HepG2 (cell line): ENCODE results near the gene ZCCHC24. TPM values are rescaled to one million over a fixed set of nuclear protein-coding genes. Genes with fewer than 3 reads are reported as not detected.

Experiments used
- ATAC-seq: fragments of 200-7000 bp; cut with Tn5 transposase; 3 replicates; pipeline ENCODE4 v1.9.1; 2020; ENCODE audit warnings: mild to moderate bottlenecking, moderate library complexity
- BruUV-seq: library from RNA; stranded (reverse); fragments of 400-500 nt; replicated peaks from 2 replicates; lab custom pipeline; 2021; lab: Mats Ljungman, UMichigan
- CTCF ChIA-PET: fragments of 300-600 bp; formaldehyde crosslinking; extraction: SDS; loops from one replicate; lab custom pipeline; 2021; ENCODE audit warnings: low total read pairs, inconsistent platforms, low intra/inter-chr PET ratio; lab: Yijun Ruan, JAX
- POLR2A ChIA-PET: fragments of 350-600 bp; sonication (Branson Sonifier 250); formaldehyde crosslinking; loops from one replicate; lab custom pipeline; 2020; ENCODE audit warnings: antibody characterized with exemption, inconsistent platforms; lab: Yijun Ruan, JAX
- DNase-seq: peaks from one replicate; pipeline ENCODE4 v3.0.0-alpha.2; 2015; ENCODE audit warnings: low spot score
- FAIRE-seq: peaks from 3 replicates; lab custom pipeline; 2011; peaks lifted over from hg19 to GRCh38; lab: Jason Lieb, UNC
- H2AFZ ChIP-seq: one replicate; pipeline ENCODE4 v1.6.1; 2011; ENCODE audit warnings: low read length, inconsistent platforms
- H3K27ac ChIP-seq: fragments of 300-600 bp; 3 replicates; pipeline ENCODE4 v1.8.0; 2011; ENCODE audit warnings: mixed run types, mild to moderate bottlenecking, mixed read lengths, low read length, inconsistent platforms; ENCODE audit not compliant: insufficient read depth; ENCODE audit errors: extremely low read length
- H3K27me3 ChIP-seq, 2 experiments: fragments of 200-600 bp in 1 of 2; 2 replicates in 1 of 2; 3 replicates in 1 of 2; pipeline versions ENCODE4 v1.6.0 to v1.8.0; 2011; ENCODE audit warnings: low read length in 2 of 2, mild to moderate bottlenecking in 2 of 2, moderate library complexity in 2 of 2, inconsistent platforms in 1 of 2; ENCODE audit not compliant: insufficient read depth in 2 of 2, control insufficient read depth in 1 of 2
- H3K36me3 ChIP-seq, 2 experiments: fragments of 200-600 bp in 1 of 2; replicated peaks in 1 of 2; 2 replicates in 1 of 2; 3 replicates in 1 of 2; pipeline versions ENCODE4 v1.5.1 to v1.8.0; 2011; ENCODE audit warnings: low read length in 2 of 2, inconsistent platforms in 1 of 2; ENCODE audit not compliant: insufficient read depth in 2 of 2, control insufficient read depth in 1 of 2
- H3K4me1 ChIP-seq: 2 replicates; pipeline ENCODE4 v1.5.1; 2012; ENCODE audit warnings: low read length, inconsistent platforms; ENCODE audit not compliant: insufficient read depth
- H3K4me2 ChIP-seq: 2 replicates; pipeline ENCODE4 v1.6.0; 2011; ENCODE audit warnings: low read depth, low read length, inconsistent platforms
- H3K4me3 ChIP-seq, 3 experiments: fragments of 200-600 bp in 1 of 3; sonication (generic), shearing (Covaris generic) in 1 of 3; replicated peaks in 1 of 3; 2 replicates each; pipeline ENCODE4 v1.5.1; 2011 to 2016; ENCODE audit warnings: low read length in 3 of 3, inconsistent platforms in 2 of 3, low read depth in 2 of 3, mild to moderate bottlenecking in 2 of 3, control low read depth in 1 of 3, mixed read lengths in 1 of 3; ENCODE audit not compliant: insufficient read depth in 1 of 3
- H3K79me2 ChIP-seq: one replicate; pipeline ENCODE4 v1.6.1; 2011; ENCODE audit warnings: low read length, inconsistent platforms; ENCODE audit not compliant: insufficient read depth
- H3K9ac ChIP-seq: 2 replicates; pipeline ENCODE4 v1.6.0; 2011; ENCODE audit warnings: mild to moderate bottlenecking, low read depth, low read length, inconsistent platforms; ENCODE audit not compliant: insufficient read depth
- H3K9me3 ChIP-seq: 2 replicates; pipeline ENCODE4 v1.5.1; 2012; ENCODE audit warnings: mild to moderate bottlenecking, low read length
- H4K20me1 ChIP-seq: 2 replicates; pipeline ENCODE4 v1.6.0; 2011; ENCODE audit warnings: inconsistent platforms, mild to moderate bottlenecking, low read length, moderate library complexity; ENCODE audit not compliant: insufficient read depth
- DNMT3B ChIP-seq: conservative IDR thresholded peaks from 2 replicates; pipeline ENCODE4 v1.6.1; 2016; ENCODE audit warnings: missing biosample characterization, control low read depth
- FOSL2 ChIP-seq: sonication (generic); formaldehyde crosslinking; IDR thresholded peaks from 2 replicates; pipeline ENCODE4 v1.4.0; 2020; ENCODE audit warnings: missing genetic modification reagents
- NCOA2 ChIP-seq: sonication (generic); formaldehyde crosslinking; IDR thresholded peaks from 2 replicates; pipeline ENCODE4 v1.8.0; 2022; ENCODE audit warnings: inconsistent platforms
- NR1H2 ChIP-seq: sonication (generic); formaldehyde crosslinking; IDR thresholded peaks from 2 replicates; pipeline ENCODE4 v1.8.1; 2022; ENCODE audit warnings: low read depth, missing genetic modification reagents, borderline replicate concordance
- PPARG ChIP-seq: conservative IDR thresholded peaks from 2 replicates; pipeline ENCODE4 v1.6.1; 2016; ENCODE audit warnings: missing biosample characterization, missing genetic modification reagents
- REXO4 ChIP-seq: sonication (generic); formaldehyde crosslinking; IDR thresholded peaks from 2 replicates; pipeline ENCODE4 v1.8.0; 2022; ENCODE audit warnings: missing genetic modification reagents, mild to moderate bottlenecking, borderline replicate concordance
- RXRB ChIP-seq: IDR thresholded peaks from 2 replicates; pipeline ENCODE4 v1.6.1; 2016; ENCODE audit warnings: borderline replicate concordance, missing genetic modification reagents, missing compliant biosample characterization
- SAP130 ChIP-seq: IDR thresholded peaks from 2 replicates; pipeline ENCODE4 v1.6.1; 2016; ENCODE audit warnings: low read depth
- STAG1 ChIP-seq: sonication (generic); formaldehyde crosslinking; IDR thresholded peaks from 2 replicates; pipeline ENCODE4 v1.4.0; 2020; ENCODE audit warnings: missing genetic modification reagents
- ZNF451 ChIP-seq: sonication (generic); formaldehyde crosslinking; IDR thresholded peaks from 2 replicates; pipeline ENCODE4 v1.5.0; 2020; ENCODE audit warnings: mild to moderate bottlenecking, missing genetic modification reagents
- WGBS: methylation state at CpG from one replicate; pipeline ENCODE4 v1.1.6; 2017; ENCODE audit warnings: low lambda C conversion rate; 5-methylcytosine and 5-hydroxymethylcytosine counted together
- in situ Hi-C: cut with HindIII; loops from 2 replicates; pipeline ENCODE4 v1.10.0; 2017; ENCODE audit warnings: low pct_unique_long_range_greater_than_20kb; ENCODE audit not compliant: extremely low pct_ligation_motif_present
- intact Hi-C: fragments of 100-400 bp; cut with micrococcal nuclease; formaldehyde crosslinking; loops from one replicate; pipeline ENCODE4 v1.10.0; 2022; ENCODE audit not compliant: unreplicated experiment
- polyA plus RNA-seq, 8 experiments: library from polyadenylated mRNA; depleted of rRNA in 3 of 8; stranded (reverse) in 7 of 8; unstranded in 1 of 8; fragments of >200 nt; fragmentation: Illumina TruSeq in 4 of 8; extraction: Trizol in 4 of 8; gene quantifications; 2 replicates each; pipeline versions ENCODE4 v1.2.1 to v1.2.3, GENCODE V29; 2011 to 2016; ENCODE audit warnings: low read depth in 4 of 8, missing spikeins in 1 of 8, mixed read lengths in 1 of 8; ENCODE audit not compliant: insufficient read depth in 1 of 8
- total RNA-seq, 5 experiments: library from RNA; depleted of rRNA; stranded (reverse); fragments of >200 nt; fragmentation: Illumina TruSeq; extraction: Trizol; gene quantifications; 2 replicates each; pipeline ENCODE4 v1.2.3, GENCODE V29; 2016; ENCODE audit warnings: low read depth in 1 of 5
- TF ChIP-seq, protein P1 (sequence below): sonication (generic); formaldehyde crosslinking; IDR thresholded peaks from 2 replicates; pipeline ENCODE4 v1.5.1; 2020; ENCODE audit warnings: mild to moderate bottlenecking, missing genetic modification reagents, moderate library complexity
- TF ChIP-seq, protein P2 (sequence below): sonication (generic); formaldehyde crosslinking; IDR thresholded peaks from 2 replicates; pipeline ENCODE4 v1.4.0; 2020; ENCODE audit warnings: missing genetic modification reagents
- TF ChIP-seq, protein P3 (sequence below): sonication (generic); formaldehyde crosslinking; IDR thresholded peaks from 2 replicates; pipeline ENCODE4 v1.5.0; 2020; ENCODE audit warnings: mild to moderate bottlenecking, missing genetic modification reagents, moderate library complexity
- TF ChIP-seq, protein P4 (sequence below): IDR thresholded peaks from 2 replicates; pipeline ENCODE4 v1.6.1; 2016

Gene ZCCHC24
- total and polyA plus RNA-seq, 2 of the 13 experiments (the other 11 are each of a cell fraction or from before 2014, with no cell fraction given): 3.1 to 7.9 TPM

DNA sequence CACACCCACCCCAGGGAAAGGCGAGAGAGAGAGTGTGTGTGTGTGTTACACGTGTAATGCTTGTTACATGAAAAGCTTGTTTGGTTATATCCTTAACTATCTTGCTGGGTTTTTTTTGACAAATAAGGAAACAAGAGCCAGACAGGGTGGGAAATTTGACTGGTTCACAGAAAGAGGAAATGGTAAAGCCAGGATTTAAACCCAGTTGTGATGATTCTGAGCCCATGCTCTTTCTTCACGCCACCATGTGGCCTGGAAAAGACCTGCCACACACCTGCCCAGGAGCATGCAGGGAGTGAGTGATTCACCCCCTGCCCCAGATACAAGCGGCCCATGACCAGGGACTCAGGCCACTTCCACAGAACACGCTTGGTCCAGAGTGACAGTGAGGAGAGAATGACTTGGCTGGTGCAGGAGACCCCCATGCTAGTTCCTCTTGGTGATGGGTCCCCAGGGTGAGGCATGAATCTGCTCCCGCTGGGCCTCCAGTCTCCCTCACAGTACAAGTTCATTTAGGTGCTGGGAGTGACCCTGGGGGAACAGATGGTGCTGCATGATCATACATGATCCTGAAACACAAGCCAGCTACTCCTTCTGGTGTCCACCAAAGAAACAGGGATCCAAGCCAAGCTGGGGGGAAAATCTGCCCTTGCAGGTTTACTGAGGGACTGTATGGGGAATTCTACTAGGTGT is 45.9 kb upstream of the ZCCHC24 start:
- intact Hi-C loops: no loop called here
- FAIRE-seq (peak; percentile 15), DNase-seq (peak; percentile 20), ATAC-seq (peak; percentile 81)
- Histone ChIP-seq H3K27ac (no peak overlapping the region), H2AFZ (no peak overlapping the region), H3K4me2 (no peak overlapping the region), H3K9ac (no peak overlapping the region), H3K4me3 (no peak overlapping the region), H3K27me3 (peaks cover 0 to 47% of the 10 kb centered on the region in 2 experiments; a peak in 3 of 5 replicates), H4K20me1 (no peaks in the 10 kb centered on the region), H3K36me3 (no peaks in the 10 kb centered on the region), H3K4me1 (no peaks in the 10 kb centered on the region), H3K79me2 (no peaks in the 10 kb centered on the region), H3K9me3 (no peaks in the 10 kb centered on the region)
- ChIA-PET POLR2A (no interaction called here), CTCF (interaction anchor here (1.6 kb wide), 1 partner anchor 117 kb away, joined by 12 read pairs; no protein-coding TSS in a partner anchor)
- BruUV-seq: no TSS peak
- 58% methylated on average over 3 of the region's 6 CpGs for WGBS
- in situ Hi-C loops: no loop called here
- TF ChIP-seq, protein P1, sequence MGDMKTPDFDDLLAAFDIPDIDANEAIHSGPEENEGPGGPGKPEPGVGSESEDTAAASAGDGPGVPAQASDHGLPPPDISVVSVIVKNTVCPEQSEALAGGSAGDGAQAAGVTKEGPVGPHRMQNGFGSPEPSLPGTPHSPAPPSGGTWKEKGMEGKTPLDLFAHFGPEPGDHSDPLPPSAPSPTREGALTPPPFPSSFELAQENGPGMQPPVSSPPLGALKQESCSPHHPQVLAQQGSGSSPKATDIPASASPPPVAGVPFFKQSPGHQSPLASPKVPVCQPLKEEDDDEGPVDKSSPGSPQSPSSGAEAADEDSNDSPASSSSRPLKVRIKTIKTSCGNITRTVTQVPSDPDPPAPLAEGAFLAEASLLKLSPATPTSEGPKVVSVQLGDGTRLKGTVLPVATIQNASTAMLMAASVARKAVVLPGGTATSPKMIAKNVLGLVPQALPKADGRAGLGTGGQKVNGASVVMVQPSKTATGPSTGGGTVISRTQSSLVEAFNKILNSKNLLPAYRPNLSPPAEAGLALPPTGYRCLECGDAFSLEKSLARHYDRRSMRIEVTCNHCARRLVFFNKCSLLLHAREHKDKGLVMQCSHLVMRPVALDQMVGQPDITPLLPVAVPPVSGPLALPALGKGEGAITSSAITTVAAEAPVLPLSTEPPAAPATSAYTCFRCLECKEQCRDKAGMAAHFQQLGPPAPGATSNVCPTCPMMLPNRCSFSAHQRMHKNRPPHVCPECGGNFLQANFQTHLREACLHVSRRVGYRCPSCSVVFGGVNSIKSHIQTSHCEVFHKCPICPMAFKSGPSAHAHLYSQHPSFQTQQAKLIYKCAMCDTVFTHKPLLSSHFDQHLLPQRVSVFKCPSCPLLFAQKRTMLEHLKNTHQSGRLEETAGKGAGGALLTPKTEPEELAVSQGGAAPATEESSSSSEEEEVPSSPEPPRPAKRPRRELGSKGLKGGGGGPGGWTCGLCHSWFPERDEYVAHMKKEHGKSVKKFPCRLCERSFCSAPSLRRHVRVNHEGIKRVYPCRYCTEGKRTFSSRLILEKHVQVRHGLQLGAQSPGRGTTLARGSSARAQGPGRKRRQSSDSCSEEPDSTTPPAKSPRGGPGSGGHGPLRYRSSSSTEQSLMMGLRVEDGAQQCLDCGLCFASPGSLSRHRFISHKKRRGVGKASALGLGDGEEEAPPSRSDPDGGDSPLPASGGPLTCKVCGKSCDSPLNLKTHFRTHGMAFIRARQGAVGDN (CRISPR knock-in tag): peak; percentile 13; the same call in 1 of the 2 replicates
- TF ChIP-seq, protein P2, sequence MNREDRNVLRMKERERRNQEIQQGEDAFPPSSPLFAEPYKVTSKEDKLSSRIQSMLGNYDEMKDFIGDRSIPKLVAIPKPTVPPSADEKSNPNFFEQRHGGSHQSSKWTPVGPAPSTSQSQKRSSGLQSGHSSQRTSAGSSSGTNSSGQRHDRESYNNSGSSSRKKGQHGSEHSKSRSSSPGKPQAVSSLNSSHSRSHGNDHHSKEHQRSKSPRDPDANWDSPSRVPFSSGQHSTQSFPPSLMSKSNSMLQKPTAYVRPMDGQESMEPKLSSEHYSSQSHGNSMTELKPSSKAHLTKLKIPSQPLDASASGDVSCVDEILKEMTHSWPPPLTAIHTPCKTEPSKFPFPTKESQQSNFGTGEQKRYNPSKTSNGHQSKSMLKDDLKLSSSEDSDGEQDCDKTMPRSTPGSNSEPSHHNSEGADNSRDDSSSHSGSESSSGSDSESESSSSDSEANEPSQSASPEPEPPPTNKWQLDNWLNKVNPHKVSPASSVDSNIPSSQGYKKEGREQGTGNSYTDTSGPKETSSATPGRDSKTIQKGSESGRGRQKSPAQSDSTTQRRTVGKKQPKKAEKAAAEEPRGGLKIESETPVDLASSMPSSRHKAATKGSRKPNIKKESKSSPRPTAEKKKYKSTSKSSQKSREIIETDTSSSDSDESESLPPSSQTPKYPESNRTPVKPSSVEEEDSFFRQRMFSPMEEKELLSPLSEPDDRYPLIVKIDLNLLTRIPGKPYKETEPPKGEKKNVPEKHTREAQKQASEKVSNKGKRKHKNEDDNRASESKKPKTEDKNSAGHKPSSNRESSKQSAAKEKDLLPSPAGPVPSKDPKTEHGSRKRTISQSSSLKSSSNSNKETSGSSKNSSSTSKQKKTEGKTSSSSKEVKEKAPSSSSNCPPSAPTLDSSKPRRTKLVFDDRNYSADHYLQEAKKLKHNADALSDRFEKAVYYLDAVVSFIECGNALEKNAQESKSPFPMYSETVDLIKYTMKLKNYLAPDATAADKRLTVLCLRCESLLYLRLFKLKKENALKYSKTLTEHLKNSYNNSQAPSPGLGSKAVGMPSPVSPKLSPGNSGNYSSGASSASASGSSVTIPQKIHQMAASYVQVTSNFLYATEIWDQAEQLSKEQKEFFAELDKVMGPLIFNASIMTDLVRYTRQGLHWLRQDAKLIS (CRISPR knock-in tag): no peak
- TF ChIP-seq NCOA2 (no peak), STAG1 (CRISPR knock-in tag) (peak; percentile 49), FOSL2 (CRISPR knock-in tag) (peak; percentile 37; the same call in 1 of the 2 replicates), ZNF451 (CRISPR knock-in tag) (no peak), RXRB (CRISPR knock-in tag) (no peak), DNMT3B (CRISPR knock-in tag) (no peak), PPARG (CRISPR knock-in tag) (no peak), NR1H2 (CRISPR knock-in tag) (no peak), SAP130 (CRISPR knock-in tag) (no peak), REXO4 (no peak)
- TF ChIP-seq, protein P3, sequence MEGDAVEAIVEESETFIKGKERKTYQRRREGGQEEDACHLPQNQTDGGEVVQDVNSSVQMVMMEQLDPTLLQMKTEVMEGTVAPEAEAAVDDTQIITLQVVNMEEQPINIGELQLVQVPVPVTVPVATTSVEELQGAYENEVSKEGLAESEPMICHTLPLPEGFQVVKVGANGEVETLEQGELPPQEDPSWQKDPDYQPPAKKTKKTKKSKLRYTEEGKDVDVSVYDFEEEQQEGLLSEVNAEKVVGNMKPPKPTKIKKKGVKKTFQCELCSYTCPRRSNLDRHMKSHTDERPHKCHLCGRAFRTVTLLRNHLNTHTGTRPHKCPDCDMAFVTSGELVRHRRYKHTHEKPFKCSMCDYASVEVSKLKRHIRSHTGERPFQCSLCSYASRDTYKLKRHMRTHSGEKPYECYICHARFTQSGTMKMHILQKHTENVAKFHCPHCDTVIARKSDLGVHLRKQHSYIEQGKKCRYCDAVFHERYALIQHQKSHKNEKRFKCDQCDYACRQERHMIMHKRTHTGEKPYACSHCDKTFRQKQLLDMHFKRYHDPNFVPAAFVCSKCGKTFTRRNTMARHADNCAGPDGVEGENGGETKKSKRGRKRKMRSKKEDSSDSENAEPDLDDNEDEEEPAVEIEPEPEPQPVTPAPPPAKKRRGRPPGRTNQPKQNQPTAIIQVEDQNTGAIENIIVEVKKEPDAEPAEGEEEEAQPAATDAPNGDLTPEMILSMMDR: peak; percentile 54
- TF ChIP-seq, protein P4, sequence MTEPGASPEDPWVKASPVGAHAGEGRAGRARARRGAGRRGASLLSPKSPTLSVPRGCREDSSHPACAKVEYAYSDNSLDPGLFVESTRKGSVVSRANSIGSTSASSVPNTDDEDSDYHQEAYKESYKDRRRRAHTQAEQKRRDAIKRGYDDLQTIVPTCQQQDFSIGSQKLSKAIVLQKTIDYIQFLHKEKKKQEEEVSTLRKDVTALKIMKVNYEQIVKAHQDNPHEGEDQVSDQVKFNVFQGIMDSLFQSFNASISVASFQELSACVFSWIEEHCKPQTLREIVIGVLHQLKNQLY (CRISPR knock-in tag): peak; percentile 26; the same call in 1 of the 2 replicates
